CD4-positive, alpha-beta T cell treated with Interleukin-15 for 4 hours (primary cell): ENCODE data around the gene DCPS.
A peak's percentile ranks its signal among the peaks of the same experiment; 100 is the strongest.
"Not testable (repeated sequence)": the region's sequence is repeated elsewhere in the genome, so short reads cannot be mapped to it uniquely, and the experiment has no call there.

Experiments
- DNase-seq: peaks from one replicate; pipeline ENCODE4 v3.0.0-alpha.2; 2020; ENCODE audit warnings: low spot score

The DCPS gene

DNA sequence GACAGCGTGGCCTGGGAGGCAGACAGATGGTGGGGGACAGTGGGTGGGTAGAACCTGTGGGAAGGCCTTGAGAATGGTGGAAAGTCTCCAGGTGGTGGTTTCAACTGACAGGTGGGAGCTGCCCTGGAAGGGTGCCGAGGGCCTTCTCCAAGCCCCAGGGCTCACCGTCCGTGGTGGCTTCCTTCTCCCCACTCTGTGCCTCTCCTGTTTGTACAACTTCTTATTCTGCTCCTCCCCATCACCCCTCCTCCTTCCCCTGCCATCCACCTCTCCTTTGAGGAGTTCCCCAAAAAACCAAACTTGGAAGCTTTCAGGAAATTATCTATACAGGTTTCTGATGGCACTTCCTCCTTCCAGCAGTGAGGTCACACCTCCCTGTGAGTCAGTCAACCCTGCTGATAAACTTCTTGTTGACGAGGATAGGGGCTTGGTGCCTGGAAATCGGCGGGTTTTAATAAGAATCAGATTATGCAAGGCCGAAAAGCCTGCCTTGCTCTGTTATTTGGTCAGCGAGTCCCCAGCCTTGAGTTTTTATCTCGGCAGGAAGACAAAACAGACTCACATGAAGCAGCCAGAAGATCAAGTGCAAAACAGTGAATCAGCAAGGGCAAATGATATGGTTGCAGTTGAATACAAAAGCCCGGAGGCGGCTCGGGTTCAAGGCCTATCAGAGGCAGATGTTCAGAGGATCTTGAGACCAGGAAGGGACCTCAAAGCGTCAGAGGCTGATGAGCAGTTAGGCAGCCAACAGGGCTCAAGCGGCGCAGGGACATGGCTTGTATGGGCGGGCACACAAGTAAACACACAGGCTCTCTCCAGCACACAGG, 42.1 kb downstream of the DCPS start:
- DNase-seq, result no peak

DNA sequence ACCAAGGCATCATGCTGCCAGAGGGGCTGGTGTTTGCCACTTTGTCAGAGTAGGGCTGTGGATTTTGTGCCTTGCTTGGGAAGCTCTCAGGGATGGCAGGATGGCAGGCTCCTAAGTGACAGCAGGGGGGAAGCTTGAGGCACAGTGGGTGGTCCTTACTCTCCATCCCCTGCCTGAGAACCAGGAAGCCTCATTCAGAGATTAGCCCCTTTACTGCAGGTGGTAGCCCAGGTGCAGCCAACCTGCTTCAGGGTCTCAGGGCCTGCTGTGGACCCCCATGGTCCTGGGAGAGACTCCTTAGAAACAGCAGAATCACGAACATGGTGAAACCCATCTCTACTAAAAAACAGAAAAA, 42.7 kb downstream of the DCPS start:
- no peak for DNase-seq

DNA sequence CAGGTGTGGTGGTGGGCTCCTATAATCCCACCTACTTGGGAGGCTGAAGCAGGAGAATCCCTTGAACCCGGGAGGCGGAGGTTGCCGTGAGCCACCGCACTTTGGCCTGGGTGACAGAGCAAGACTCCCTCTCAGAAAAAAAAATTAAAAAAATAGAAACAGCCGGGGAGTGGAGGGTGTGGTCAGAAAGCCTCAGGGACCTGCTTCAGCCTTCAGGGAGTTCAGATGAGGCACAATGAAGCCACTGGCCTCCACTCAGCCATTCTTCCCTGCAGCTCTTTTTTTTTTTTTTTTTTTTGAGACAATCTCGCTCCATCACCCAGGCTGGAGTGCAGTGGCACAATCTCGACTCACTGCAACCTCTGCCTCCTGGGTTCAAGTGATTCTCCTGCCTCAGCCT, 43.1 kb downstream of the DCPS start:
- not testable (repeated sequence) for DNase-seq

DNA sequence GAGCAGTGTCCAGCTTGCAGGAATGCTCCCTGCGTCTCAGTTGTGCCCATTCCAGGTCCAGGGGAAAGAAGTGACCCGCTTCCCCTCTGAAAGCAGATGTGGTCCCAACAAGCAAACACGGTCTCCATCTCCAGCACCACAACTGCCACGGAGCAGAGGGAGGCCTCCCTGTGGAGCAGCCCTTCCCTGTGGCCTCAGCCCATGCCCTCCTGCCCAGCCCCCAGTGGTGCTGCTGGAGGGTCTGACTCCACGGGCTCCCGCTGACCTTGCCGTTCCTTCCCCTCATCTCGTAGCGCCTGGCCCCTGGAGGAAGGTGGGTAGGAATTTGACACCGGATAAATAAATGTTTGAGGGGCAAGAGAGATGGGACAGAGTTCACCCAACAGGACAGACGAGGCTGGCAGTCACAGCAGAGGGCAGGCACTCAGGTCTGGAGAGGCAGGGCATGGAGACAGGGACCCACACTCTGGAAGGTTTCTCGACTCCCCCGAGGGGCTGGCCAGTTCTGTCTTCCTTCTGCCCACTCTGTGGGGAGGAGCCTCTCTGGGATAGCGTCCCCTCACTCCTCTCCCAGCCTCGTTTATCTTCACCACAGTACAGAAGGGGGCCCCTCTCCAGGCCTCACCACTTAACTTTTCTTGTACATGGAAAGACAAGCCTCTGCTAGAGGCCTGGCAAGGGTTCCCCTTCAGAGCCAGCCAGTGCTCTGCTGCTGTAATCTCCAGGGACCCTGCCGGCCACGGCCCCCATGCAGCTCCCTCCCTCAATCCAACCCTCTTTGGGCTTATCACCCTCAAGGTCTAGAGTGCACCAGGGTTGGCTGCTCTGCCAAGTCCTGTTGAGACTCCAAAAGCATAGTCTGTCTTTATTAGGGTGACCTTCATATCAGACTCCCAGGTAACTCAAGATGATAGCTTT, 44.1 kb downstream of the DCPS start:
- DNase-seq, result no peak

DNA sequence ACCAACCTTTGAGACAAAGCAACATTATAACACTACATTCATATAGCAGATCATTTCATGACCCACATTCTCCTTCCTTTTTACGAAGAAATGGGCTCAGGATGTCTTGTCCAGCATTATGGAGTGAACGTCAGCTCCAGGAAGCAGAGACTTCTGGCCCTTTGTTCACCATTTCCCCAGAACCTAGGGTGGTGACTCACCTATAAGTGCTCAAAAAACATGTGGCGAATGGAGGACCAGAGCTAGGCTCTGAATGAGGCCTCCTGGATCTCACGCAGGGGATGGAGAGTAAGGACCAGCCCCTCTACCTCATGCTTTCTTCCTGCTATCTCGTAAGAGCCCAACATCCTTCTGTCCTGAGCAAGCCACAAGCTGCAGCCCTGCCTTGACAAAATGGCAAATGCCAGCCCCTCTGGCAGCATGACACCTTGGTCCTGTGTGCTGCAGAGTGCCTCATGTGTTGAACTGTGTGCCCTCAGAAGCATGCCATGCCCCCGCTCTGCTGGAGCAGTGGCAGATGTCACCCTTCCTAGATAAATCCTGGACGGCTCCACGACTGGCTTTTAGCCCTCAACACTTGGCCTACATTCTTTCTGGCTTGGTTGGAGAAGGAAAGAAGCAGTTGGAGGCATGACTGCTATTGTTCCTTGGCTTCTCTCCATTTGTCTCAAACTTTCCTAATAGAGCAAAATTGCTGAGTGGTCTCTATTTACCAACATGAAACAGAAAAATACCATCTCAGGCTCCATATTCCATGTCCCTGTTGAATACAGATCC, 45.1 kb downstream of the DCPS start:
- DNase-seq, result no peak

DNA sequence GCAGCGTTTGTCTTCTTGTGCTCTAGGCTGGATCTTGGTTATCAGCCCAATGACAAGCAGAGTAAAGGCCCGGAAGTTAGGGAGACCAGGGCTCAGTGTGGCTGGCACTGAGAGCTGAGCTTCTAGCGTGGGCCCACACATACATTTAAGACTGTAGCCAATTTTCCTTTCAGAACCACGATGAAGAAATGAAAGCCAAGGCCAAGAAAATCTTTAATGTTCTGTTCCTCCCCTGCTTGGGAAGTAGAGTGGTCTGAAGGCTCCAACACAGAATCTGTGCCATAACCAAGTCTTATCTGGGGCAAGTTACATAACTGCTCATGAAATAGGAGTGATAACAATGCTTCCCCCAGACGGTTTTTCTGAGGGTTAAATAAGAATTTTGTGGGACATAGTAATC, 47.0 kb downstream of the DCPS start:
- no peak for DNase-seq

DNA sequence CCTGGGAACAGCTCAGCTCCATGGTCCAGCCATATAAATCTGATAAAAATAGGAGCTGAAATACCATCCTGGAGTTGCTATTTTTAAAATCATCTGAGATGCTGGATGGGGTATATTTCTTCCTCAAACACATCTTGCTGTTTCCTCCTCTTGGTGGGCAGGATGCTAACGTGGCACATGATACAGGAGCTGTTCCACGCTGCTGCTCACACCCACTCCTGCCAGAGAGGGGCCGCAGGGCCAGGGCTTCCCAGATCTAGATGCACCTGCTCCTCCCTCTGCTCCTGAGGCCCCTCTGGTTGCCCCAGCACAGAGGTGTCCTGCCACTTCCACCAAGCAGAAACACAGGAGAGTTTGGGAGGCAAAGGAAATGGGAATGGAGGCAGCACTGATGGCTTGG, 48.3 kb downstream of the DCPS start:
- no peak for DNase-seq

DNA sequence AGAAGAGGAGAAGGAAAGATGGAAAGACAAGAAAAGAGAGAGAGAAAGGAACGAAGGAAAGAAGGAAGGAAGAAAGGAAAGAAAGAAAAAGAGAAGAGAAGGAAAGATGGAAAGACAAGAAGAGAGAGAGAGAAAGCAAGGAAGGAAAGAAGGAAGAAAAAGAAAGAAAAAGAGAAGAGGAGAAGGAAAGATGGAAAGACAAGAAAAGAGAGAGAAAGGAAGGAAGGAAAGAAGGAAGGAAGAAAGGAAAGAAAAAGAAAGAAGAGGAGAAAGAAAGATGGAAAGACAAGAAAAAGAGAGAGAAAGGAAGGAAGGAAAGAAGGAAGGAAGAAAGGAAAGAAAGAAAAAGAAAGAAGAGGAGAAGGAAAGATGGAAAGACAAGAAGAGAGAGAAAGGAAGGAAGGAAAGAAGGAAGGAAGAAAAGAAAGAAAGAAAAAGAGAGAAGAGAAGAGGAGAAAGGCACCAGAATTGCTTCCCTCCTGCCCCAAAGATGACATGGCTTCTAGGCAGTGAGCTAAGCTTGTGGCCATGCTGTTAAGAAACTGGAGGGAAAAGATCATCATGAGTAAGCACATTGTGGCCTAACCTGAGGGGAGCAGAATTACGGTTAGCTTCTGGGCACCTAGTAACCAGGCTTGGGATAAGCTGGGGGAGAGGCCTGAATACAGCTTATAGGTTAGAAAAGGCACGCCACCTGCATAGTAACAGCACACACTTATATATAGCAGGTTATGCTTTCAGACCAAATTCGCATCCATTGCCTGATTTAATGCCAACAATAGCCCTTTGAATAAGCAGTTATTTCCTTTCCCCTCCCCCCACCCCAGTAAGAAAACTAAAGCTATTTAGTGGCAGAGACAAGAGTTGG, 49.3 kb downstream of the DCPS start:
- DNase-seq, result no peak

DNA sequence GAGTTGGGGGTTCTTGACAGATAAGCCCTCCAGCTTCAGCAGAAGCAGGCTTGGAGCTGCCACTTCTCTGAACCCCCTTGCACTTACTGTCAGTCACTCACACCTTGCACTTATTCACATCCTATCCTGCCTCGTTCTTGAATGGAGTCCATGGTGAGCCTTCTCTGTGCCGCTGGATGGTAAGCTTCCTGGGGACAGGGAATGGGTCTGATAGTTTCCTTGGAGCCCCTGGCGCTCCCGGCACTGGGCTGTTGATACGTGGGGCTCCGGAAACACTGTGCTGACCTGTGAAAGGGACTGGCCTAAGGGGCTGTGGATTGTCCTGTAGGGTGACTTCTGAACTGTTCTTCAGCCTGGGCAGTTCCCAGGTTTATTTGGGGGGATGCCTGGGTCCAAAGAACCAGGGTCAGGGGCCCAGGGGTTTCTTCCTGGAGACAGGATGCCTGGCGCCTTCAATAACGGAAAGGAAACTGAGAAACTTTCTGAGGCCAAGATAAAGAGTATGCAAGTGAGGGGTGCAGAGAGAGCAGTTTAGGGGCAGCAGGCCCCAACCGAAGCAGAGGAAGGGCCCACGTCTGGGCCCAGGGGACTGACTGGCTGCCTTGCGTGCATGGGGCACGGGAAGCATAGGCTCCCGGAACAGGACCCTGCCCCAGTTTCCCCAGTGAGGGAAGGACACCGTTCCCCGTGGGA, 50.9 kb downstream of the DCPS start:
- no peak for DNase-seq

DNA sequence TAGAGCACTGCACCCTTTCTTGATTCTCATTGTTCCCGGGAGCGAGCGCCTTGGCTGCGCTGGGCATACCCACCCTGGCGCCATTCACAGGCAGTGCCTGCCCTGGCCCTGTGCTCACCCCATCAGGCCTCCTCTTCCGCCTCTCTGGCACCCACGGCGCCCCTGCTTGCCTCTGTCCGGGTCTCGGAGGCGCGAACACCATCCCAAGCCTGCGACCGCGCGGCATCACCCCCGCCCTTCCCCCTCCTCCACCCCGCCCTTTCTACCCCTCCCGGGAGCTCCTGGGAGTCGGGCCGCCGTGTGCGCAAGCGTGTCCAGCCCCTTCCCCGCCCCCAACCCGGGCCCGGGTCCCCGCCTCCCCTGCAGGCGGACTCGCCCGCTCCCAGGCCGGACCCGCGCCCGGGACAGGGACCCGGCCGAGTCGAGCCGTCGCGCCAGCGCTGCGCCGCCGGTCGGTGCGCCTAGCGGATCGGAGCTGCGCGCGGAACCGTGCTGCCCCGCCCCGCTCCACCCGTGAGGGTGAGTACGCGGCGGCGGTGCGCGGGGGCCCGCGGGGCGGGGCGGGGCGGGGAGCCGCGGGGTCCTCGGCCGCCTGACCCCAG, 51.6 kb downstream of the DCPS start, which contains the start of gene ST3GAL4:
TSS of gene ST3GAL4 (plus strand) at position 363 of the 602 bp plus-strand sequence. CDS start 50,470 bp downstream, outside the sequence.
- DNase-seq, result peak; percentile 68

DNA sequence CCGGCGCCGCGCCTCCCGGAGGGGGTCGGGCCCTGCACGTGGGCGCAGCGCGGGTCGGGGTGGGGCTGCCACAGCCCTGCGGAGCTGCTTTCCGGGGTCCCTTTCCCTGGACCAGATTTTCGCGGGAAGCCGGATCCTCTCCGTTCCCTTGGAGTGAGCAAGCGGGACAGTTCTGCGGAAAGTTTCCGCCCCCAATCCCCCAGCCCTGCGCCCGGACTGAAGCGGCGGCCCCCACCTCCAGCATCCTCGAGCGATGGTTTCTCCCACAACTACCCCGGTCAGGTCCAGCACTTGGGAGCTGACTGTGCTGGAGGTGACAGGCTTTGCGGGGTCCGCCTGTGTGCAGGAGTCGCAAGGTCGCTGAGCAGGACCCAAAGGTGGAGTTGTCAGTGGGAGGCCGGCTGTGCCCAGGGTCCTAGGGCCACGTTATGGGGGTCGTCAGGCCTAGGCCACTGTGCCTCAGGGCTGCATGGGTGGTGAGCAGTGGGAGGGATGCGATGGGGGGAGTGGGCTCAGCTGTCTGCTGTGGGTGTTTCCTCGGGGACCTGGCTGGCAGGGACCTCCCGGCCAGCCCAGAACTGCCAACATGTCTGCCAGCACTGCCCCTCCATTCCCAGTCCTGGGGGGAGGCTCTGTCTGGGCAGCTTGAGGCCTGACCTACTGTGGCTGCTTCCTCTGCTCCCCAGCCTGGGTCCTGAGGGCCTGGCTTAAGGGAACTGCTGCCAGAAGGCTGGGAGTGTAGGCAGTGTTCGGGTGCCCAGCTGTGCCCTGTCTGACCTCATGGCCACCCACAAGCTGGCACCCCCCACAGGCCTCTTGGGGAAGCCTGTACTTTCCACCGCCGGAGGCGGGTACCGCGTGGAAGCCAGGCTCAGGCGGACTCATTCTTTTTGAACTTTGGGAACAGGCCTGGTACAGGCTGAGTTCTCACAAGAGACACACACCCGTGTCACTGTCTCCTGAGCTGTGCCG, 52.4 kb downstream of the DCPS start:
- DNase-seq, result no peak

DNA sequence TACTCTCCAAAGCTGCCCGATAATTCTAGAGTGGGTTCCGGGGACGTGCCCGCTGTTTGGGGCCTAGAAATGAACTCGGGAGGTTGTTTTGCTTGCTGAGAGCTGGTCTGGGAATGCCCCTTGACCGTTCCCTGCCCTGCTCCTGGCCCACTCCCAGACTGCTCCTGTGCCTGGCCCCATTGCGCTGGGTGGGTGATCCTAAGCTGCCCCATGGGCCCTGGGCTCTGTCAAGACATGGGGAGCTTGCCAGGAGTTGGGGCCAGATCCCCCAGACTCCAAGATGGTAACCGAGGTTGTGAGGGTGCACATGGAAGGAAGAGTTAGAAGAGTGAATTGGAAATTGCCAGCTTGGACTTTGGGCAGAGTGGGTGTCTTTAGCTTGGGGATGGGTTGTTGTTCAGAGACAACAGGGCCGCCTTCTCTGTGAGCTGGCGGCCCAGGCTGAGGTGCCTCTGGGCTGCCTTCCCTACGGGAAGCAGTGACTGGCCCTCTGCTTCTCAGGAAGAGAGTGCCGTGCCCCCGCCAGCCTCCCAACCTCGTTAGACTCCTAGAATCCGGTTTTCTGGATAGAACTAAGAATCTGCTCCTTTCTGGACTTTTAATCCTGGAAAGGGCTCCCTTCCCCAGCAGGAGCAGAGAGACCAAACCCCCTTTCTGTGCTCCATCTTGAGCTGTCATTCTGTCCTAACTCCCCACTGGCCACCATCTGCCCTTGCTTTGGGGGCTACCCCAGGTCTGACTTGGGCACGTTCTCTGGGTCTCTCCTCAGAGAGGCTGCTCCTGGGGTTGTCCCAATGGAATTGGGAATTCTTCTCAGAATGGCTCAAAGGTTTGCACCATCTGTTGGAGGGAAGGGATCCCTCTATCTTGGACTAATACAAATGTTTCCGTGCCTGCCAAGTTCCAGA, 53.4 kb downstream of the DCPS start:
- DNase-seq, result no peak

DNA sequence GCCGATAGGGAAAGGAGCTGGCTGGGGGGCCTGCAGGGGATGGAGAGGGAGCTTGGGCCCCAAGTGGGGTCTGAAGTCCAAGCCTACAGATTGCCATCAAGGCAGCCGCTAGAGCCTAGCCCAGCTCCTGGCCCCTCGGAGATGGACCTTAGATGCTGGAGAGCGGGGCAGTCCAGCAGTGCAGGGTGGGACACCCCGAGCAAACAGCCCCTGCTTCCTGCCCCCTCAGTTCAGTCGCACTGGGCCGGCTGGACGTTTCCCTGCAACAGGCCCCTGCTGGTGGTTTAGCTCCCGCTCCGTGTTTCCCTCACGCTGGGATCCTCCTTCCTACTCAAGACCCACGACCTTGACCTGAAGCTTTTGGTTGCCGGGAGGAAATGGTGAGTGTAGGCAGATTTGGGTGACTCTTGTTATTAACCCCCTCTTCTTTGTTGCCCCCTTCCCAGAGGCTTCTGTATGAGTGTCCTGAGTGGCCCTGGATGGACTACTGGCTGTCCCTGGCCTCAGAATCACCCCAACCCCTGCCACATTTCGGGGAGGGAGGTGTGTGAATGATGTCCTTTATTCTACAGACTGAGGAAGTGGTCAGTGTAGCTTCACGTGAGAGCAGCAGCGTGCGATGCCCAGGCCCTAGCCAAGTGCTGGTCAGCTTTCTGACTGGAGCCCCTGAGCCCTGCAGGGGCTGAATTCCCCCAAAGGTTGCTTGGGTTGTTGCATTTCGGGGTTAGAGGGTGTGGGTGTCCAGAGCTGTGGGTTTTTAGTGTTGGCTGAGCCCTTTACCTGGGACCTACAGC, 54.3 kb downstream of the DCPS start:
- DNase-seq, result no peak

DNA sequence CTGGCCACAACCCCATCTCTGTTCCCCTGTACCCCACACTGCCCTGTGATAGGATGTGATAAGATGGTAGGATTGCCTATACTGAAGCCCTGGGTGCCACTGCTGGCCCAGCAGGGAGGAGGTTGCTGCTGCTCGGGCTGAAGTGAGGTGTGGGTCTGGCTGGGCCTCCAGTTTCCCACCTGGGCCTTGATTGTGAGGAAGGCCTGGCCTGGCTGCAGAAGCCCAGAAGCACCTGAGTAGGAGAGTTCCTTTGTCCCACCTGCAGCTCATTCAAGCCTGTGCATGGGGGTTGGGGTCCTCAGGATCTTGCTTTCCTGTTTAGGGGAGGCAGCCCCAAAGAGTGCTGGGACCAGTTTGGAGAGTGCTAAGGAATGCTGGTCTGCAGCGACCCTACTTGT, 54.9 kb downstream of the DCPS start:
- no peak for DNase-seq

DNA sequence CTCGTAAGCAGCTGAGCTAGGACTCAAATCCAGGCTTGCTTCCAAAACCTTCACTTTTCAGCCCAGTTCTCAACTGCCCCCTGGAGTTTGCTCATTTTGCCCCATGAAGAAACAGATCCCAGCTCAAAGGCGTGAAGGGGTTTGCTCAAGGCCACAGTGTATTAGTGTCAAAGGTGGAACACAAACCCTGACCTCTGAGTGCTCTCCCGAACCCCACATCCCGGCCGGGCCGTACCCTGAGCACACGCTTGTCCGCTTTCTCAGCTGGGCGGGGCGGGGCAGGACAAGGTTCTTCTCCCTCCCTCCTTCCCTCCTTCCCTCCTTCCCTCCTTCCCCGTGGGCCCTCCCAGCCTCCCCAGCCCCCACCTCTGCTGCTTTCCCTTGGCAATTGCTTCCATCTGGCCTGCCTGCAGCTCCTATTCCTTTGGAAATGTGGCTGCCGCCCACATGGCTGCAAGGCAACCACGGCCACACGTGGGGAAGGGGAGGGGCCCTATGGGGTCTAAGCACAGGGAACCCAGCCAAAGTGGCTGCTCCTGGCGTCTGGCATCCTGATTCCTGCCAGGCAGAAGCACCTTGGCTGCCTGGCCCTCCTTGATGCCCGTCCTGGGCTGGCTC, 55.7 kb downstream of the DCPS start:
- no peak for DNase-seq

DNA sequence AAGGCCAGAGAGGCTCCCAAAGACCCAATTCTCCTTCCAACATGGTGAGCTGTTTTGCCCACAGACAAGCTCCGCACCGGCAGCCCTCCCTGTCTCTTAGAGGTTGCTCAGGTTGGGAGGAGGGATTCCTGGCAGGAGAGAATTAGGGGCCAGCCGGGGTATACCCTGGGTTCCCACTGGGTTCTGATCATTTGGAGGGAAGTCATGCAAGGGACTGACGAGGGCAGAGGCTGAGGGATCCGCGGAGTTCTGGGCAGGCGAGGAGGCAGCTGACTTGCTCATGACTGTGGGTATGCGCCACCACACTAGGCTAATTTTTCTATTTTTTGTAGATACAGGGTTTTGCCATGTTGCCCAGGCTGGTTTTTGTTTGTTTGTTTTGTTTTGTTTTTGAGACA, 56.2 kb downstream of the DCPS start:
- no peak for DNase-seq

DNA sequence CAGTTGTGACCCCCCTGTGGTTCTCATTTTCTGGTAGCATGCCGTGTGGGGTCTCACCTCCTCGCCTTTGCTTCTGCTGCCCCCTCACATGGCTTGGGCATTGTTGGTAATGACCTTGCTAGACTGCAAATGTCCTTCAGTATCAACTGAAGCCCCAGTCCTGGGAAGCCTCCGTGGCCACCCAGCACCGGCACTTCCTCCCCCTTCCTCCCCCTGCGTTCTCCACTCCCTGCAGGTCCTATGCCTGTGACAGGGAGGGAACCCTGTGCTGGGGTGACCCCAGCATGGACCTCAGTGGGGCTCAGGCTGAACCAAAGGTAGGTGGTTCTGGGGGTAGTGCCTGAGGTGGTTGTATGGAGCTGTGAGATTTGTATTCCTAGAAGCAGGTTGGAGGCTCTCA, 57.5 kb downstream of the DCPS start:
- DNase-seq, result no peak
